Stimulated activated effector memory CD8-positive, alpha-beta T cell treated with anti-CD3 and anti-CD28 coated beads, Interleukin-12 subunit alpha, Interleukin-12 subunit beta, amount 100 ng/mL, for 72 hours (primary cell): ENCODE measurements around the gene PYGO2.
"Not testable (repeated sequence)": the region's sequence is repeated elsewhere in the genome, so short reads cannot be mapped to it uniquely, and the experiment has no call there.

Experiments used
- ATAC-seq: fragments of 150-1000 bp; cut with Tn5 transposase; 2 replicates; pipeline ENCODE4 v1.10.0; 2021
- DNase-seq, 2 donors: peaks; one replicate each; pipeline ENCODE4 v3.0.0; 2021 to 2022; ENCODE audit warnings: low spot score in 2 of 2
- H3K27ac Mint-ChIP-seq: one replicate; pipeline ENCODE4 v1.8.0; 2022; ENCODE audit warnings: mild to moderate bottlenecking, mixed read lengths
- H3K36me3 Mint-ChIP-seq: one replicate; pipeline ENCODE4 v1.8.0; 2022; ENCODE audit warnings: mild to moderate bottlenecking, mixed read lengths
- H3K4me1 Mint-ChIP-seq: one replicate; pipeline ENCODE4 v1.8.0; 2022; ENCODE audit warnings: mixed read lengths
- H3K4me3 Mint-ChIP-seq: one replicate; pipeline ENCODE4 v1.8.0; 2022; ENCODE audit warnings: mild to moderate bottlenecking, mixed read lengths
- H3K9me3 Mint-ChIP-seq: one replicate; pipeline ENCODE4 v1.8.0; 2022; ENCODE audit warnings: mixed read lengths

The PYGO2 gene

GRCh38 chr1:154992721-154993571 lies 31.4 kb upstream of the PYGO2 start:
- Mint-ChIP-seq H3K4me3 (no peak overlapping the region), H3K4me1 (peaks cover 29% of the 10 kb centered on the region), H3K27ac (peak overlapping the region; percentile 48), H3K9me3 (no peaks in the 10 kb centered on the region), H3K36me3 (peaks cover 38% of the 10 kb centered on the region)
- DNase-seq: no peak
- no peak for ATAC-seq

GRCh38 chr1:154990276-154990675 lies 28.7 kb upstream of the PYGO2 start:
- H3K4me1 Mint-ChIP-seq: peaks cover 20% of the 10 kb centered on the region
- H3K36me3 Mint-ChIP-seq: peaks cover 62% of the 10 kb centered on the region
- H3K27ac Mint-ChIP-seq: peak overlapping the region; percentile 38
- no peaks in the 10 kb centered on the region for H3K9me3 Mint-ChIP-seq
- H3K4me3 Mint-ChIP-seq: no peak overlapping the region
- DNase-seq (no peak), ATAC-seq (no peak)

GRCh38 chr1:154989195-154989860 lies 27.7 kb upstream of the PYGO2 start:
- Mint-ChIP-seq H3K4me1 (peaks cover 20% of the 10 kb centered on the region), H3K36me3 (peaks cover 72% of the 10 kb centered on the region), H3K9me3 (no peaks in the 10 kb centered on the region), H3K4me3 (no peak overlapping the region), H3K27ac (peak overlapping the region; percentile 64)
- DNase-seq: no peak
- no peak for ATAC-seq

GRCh38 chr1:154988058-154988954 lies 26.7 kb upstream of the PYGO2 start:
- H3K27ac Mint-ChIP-seq: peak overlapping the region; percentile 64
- ATAC-seq: no peak
- no peaks in the 10 kb centered on the region for H3K9me3 Mint-ChIP-seq
- H3K4me3 Mint-ChIP-seq: no peak overlapping the region
- peaks cover 79% of the 10 kb centered on the region for H3K36me3 Mint-ChIP-seq
- DNase-seq: no peak
- H3K4me1 Mint-ChIP-seq: peaks cover 20% of the 10 kb centered on the region

- peaks cover 20% of the 10 kb centered on the region for H3K4me1 Mint-ChIP-seq
- peaks cover 79% of the 10 kb centered on the region for H3K36me3 Mint-ChIP-seq
- DNase-seq (no peak), ATAC-seq (no peak)
- no peak overlapping the region for H3K27ac Mint-ChIP-seq
- H3K4me3 Mint-ChIP-seq: no peak overlapping the region
- H3K9me3 Mint-ChIP-seq: no peaks in the 10 kb centered on the region
These were observed 25.7 kb upstream of the PYGO2 start for GRCh38 chr1:154987326-154987725.

GRCh38 chr1:154986736-154987135 lies 25.2 kb upstream of the PYGO2 start:
- ATAC-seq, DNase-seq, H3K4me3 Mint-ChIP-seq, H3K9me3 Mint-ChIP-seq, H3K27ac Mint-ChIP-seq: not testable (repeated sequence)
- H3K4me1 Mint-ChIP-seq: peaks cover 20% of the 10 kb centered on the region
- peaks cover 85% of the 10 kb centered on the region for H3K36me3 Mint-ChIP-seq

- Mint-ChIP-seq H3K36me3 (peaks cover 85% of the 10 kb centered on the region), H3K4me3 (no peak overlapping the region), H3K27ac (no peak overlapping the region), H3K4me1 (peaks cover 9% of the 10 kb centered on the region), H3K9me3 (no peaks in the 10 kb centered on the region)
- ATAC-seq (no peak), DNase-seq (no peak)
These were observed 22.3 kb upstream of the PYGO2 start for GRCh38 chr1:154983776-154984466.

GRCh38 chr1:154982897-154983648 lies 21.5 kb upstream of the PYGO2 start, which contains the start of gene FLAD1:
Gene FLAD1 (plus strand): TSS chr1:154983344. CDS start chr1:154983695, 351 bp downstream.
- DNase-seq: peak; percentile 86 to 97
- Mint-ChIP-seq H3K4me1 (peaks cover under 1% of the 10 kb centered on the region), H3K9me3 (no peaks in the 10 kb centered on the region), H3K4me3 (no peak within 1 kb of the TSS), H3K27ac (no peak within 1 kb of the TSS), H3K36me3 (peaks cover 85% of the 10 kb centered on the region)
- ATAC-seq: peak; percentile 100

- peaks cover 84% of the 10 kb centered on the region for H3K36me3 Mint-ChIP-seq
- H3K4me1 Mint-ChIP-seq: peaks cover 7% of the 10 kb centered on the region
- H3K27ac Mint-ChIP-seq: no peak overlapping the region
- H3K9me3 Mint-ChIP-seq: no peaks in the 10 kb centered on the region
- ATAC-seq (no peak), DNase-seq (no peak)
- H3K4me3 Mint-ChIP-seq: no peak overlapping the region
These were observed 20.8 kb upstream of the PYGO2 start for GRCh38 chr1:154982341-154982740.

- H3K9me3 Mint-ChIP-seq: no peaks in the 10 kb centered on the region
- H3K27ac Mint-ChIP-seq: no peak overlapping the region
- ATAC-seq (no peak), DNase-seq (no peak)
- peaks cover 9% of the 10 kb centered on the region for H3K4me1 Mint-ChIP-seq
- H3K4me3 Mint-ChIP-seq: no peak overlapping the region
- peaks cover 49% of the 10 kb centered on the region for H3K36me3 Mint-ChIP-seq
These were observed 16.8 kb upstream of the PYGO2 start for GRCh38 chr1:154978360-154978759.

GRCh38 chr1:154977762-154978161 lies 16.2 kb upstream of the PYGO2 start:
- H3K9me3 Mint-ChIP-seq, H3K4me3 Mint-ChIP-seq, DNase-seq, H3K27ac Mint-ChIP-seq, ATAC-seq: not testable (repeated sequence)
- Mint-ChIP-seq H3K4me1 (peaks cover 12% of the 10 kb centered on the region), H3K36me3 (peaks cover 49% of the 10 kb centered on the region)

- peak; percentile 40 to 81 for DNase-seq
- H3K27ac Mint-ChIP-seq: no peak overlapping the region
- peaks cover 32% of the 10 kb centered on the region for H3K4me1 Mint-ChIP-seq
- peaks cover 31% of the 10 kb centered on the region for H3K36me3 Mint-ChIP-seq
- no peak overlapping the region for H3K4me3 Mint-ChIP-seq
- peak; percentile 35 for ATAC-seq
- no peaks in the 10 kb centered on the region for H3K9me3 Mint-ChIP-seq
These were observed 14.0 kb upstream of the PYGO2 start for GRCh38 chr1:154975409-154976059.

- Mint-ChIP-seq H3K27ac (no peak overlapping the region), H3K4me1 (peaks cover 33% of the 10 kb centered on the region), H3K36me3 (peaks cover 29% of the 10 kb centered on the region), H3K9me3 (no peaks in the 10 kb centered on the region), H3K4me3 (no peak overlapping the region)
- peak; percentile 91 to 98 for DNase-seq
- peak; percentile 72 for ATAC-seq
These were observed 13.3 kb upstream of the PYGO2 start for GRCh38 chr1:154974808-154975408.
